ENCODE results near the gene TMEM114.

The TMEM114 gene

GRCh38 chr16:8542393-8542792 lies 47.9 kb downstream of the TMEM114 start:
- TF ChIP-seq CTCF (IDR thresholded peaks at IDR 0.05; ENCODE audit: low read depth, low read length) = no peak
- no peak for DNase-seq (ENCODE audit: extremely low read depth, low read depth)

GRCh38 chr16:8541868-8542267 lies 48.4 kb downstream of the TMEM114 start:
- TF ChIP-seq CTCF (IDR thresholded peaks at IDR 0.05; ENCODE audit: low read depth, low read length) = no peak
- DNase-seq (ENCODE audit: extremely low read depth, low read depth) = no peak

GRCh38 chr16:8537691-8538342 lies 52.5 kb downstream of the TMEM114 start:
- DNase-seq (ENCODE audit: extremely low read depth, low read depth) = no peak
- TF ChIP-seq CTCF (IDR thresholded peaks at IDR 0.05; ENCODE audit: low read depth, low read length) = no peak

DNA sequence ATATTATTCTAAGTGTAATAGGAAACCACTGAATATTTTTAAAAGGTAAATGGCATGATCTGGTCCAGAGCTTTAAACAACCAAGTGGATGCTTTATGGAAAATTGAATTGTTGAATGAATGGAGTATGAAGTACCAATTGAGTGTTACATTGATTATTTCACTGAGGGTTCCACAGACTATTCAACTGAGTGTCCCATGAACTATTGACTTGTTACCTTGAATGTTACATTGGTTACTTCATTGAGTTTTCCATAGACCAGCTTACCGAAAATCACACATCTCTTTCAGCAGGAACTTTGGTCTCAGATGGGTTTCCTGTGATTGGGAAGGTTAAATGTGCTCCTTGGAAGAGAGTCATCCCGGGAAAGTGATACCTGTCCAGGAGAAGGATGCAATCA lies 56.8 kb downstream of the TMEM114 start:
- TF ChIP-seq CTCF (IDR thresholded peaks at IDR 0.05; ENCODE audit: low read depth, low read length) = no peak
- no peak for DNase-seq (ENCODE audit: extremely low read depth, low read depth)

DNA sequence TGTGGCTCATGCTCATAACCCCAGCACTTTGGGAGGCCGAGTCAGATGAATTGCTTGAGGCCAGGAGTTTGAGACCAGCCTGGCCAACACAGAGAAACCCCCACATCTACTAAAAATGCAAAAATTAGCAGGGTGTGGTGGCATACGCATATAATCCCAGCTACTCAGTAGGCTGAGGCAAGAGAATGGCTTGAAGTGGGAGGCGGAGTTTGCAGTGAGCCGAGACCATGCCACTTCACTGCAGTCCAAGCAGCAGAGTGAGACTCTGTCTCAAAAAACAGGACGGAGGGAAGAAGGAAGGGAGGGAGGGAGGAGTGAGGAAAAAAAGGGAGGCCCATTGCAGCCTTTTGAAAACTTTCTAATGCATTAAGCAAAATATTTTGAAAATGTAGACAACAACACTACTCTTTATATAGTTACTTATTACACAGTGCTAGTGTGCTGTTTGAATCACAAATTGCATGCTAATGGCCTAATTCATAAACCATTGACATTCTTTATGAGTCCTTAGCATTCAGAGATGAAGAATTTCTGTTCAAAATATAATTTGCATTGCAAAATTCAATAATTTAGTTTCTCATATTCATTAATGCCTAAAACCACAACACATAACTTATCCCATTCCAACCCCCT lies 59.4 kb downstream of the TMEM114 start:
- DNase-seq (ENCODE audit: extremely low read depth, low read depth) = no peak
- TF ChIP-seq CTCF (IDR thresholded peaks at IDR 0.05; ENCODE audit: low read depth, low read length) = no peak

DNA sequence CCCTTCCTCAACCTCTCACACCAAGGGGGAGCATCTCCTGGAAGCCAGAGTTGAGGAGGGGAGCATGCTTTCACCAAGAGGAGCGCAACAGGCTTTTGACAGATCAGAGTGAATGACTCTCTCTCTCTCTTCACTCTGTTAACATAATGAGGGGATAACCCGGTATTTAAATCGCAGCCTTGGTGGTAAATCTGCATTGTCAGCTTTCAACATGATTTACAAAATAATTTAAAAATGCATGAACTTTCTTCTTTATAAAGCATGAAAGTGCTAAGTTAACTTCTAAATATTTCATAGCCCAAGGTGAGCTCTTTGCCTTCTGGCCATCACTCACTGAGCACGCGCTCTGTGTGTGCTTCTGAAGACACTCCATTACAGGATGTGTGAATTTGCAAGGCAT lies 61.8 kb downstream of the TMEM114 start:
- TF ChIP-seq CTCF (IDR thresholded peaks at IDR 0.05; ENCODE audit: low read depth, low read length) = no peak
- DNase-seq (ENCODE audit: extremely low read depth, low read depth) = no peak

DNA sequence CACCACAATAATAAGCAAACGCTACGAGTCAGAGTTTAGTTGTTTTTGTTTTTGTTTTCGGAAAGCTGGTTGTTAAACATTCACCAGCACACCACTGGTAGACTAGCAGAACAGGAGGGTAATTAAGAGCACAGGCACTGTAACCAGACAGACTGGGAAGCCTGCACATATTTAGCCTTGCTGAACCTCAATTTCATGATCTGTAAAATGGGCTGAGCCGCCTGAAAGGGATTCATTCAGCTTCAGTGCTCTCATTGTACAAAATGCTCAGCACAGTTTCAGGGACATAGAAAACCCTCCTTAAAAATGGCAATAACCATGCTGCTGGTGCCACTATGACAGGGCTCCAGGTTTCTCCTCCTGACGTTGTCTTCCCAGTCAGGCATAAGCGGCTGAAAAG lies 66.4 kb downstream of the TMEM114 start:
- TF ChIP-seq CTCF (IDR thresholded peaks at IDR 0.05; ENCODE audit: low read depth, low read length) = no peak
- no peak for DNase-seq (ENCODE audit: extremely low read depth, low read depth)
